Subcutaneous adipose tissue (tissue), 4 donors: ENCODE data around the gene CCSER2. TPM values are rescaled to one million over a fixed set of nuclear protein-coding genes. Genes with fewer than 3 reads are reported as not detected.

Source experiments
- total RNA-seq, 4 donors: library from RNA; depleted of rRNA; stranded (reverse); fragments of >200 nt; gene quantifications; one replicate each; pipeline ENCODE4 v1.1.0, GENCODE V29; 2016
- TF ChIP-seq, protein P1 (sequence below): fragments of 450-650 bp; IDR thresholded peaks from one replicate; pipeline ENCODE4 v1.5.1; 2016; ENCODE audit warnings: low read depth, mild to moderate bottlenecking, control low read depth, antibody characterized with exemption, moderate library complexity

CCSER2 gene
- total RNA-seq, 4 donors from 2014 or later, result 43.7 to 63.9 (median 58.1) TPM

DNA sequence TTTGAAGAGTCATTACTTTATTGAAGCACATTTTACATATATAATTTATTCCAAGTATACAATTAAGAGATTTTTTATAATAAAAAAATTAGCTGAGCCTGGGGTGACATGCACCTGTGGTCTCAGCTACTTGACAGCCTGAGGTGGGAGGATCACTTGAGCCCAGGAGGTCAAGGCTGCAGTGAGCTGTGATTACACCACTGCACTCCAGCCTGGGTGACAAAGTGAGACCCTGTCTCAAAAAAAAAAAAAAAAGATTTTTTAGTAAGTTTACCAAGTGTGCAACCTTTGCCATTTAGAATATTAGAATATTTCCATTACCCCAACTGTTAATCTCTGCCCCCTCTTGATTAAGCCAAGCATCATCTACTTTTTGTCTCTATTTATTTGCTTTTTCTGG lies 196.0 kb downstream of the CCSER2 start:
- TF ChIP-seq, protein P1, sequence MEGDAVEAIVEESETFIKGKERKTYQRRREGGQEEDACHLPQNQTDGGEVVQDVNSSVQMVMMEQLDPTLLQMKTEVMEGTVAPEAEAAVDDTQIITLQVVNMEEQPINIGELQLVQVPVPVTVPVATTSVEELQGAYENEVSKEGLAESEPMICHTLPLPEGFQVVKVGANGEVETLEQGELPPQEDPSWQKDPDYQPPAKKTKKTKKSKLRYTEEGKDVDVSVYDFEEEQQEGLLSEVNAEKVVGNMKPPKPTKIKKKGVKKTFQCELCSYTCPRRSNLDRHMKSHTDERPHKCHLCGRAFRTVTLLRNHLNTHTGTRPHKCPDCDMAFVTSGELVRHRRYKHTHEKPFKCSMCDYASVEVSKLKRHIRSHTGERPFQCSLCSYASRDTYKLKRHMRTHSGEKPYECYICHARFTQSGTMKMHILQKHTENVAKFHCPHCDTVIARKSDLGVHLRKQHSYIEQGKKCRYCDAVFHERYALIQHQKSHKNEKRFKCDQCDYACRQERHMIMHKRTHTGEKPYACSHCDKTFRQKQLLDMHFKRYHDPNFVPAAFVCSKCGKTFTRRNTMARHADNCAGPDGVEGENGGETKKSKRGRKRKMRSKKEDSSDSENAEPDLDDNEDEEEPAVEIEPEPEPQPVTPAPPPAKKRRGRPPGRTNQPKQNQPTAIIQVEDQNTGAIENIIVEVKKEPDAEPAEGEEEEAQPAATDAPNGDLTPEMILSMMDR, result no peak

DNA sequence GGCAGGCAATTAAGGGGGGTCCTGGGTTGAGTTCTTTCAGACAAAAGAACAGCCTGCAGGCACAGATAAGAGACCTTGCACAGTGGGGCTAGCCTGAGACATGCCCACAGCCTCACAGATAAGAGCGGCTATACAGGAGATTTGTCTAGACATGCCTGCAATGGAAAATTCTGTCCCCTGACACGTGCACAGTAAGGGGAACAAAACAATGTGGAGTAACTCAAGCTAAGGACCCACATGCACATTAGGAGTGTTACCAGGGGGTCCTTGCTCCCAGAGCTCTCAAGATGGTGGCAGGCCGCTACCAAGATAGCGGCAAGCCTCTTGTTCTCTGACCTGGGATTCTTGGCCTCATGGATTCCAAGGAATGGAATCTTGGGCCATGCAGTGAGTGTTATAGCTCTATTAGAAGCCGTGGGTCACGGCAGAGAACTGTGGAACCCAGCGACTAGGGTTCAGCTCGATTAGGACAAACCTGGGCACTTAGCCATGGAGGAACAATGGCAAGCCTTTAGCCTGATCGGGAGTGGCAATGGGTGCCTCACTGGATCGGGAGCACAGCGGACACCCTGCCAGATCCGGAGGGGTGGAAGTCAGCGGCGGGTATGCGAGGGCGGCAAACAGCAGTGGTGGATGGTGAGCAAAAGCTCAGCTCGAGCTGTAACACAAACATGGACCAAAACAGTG lies 196.9 kb downstream of the CCSER2 start:
- TF ChIP-seq, protein P1, result no peak

DNA sequence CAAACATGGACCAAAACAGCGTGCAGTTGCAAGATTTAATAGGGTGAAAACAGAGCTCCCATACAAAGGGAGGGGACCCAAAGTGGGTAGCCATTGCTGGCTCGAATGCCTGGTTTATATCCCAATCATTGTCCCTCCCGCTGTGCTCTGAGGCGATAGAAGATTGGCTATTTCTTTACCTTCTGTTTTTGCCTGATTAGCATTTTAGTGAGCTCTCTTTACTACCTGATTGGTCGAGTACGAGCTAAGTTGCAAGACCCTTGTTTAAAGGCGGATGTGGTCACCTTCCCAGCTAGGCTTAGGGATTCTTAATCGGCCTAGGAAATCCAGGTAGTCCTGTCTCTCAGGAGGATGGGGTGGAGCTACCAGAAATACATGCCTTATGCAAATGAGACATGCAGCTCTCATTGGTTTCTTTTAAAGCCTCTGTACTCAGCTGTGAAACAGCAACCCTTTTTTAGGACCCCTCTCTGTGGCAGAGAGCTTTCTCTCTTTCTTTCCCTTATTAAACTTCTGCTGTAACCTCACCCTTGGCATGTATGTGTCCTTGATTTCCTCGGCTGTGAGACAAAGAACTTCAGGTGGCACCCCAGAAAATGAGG lies 202.4 kb downstream of the CCSER2 start:
- TF ChIP-seq, protein P1, result no peak

DNA sequence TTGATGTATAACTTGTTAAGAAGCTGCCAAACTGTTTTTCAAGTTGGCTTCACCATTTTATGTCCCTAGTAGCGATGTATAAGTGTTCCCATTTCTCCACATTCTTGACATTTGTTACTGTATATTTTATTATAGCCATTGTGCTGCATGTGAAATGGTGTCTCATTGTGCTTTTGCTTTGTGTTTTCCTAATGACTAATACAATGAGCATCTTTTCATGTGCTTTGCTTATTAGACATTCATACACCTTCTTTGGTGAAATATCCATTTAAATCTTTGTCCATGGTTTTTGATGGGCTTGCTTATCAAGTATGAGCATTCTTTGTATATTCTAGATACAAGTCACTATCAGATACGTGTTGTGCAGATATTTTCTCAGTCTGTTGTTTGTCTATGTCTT lies 203.0 kb downstream of the CCSER2 start:
- TF ChIP-seq, protein P1, result no peak

DNA sequence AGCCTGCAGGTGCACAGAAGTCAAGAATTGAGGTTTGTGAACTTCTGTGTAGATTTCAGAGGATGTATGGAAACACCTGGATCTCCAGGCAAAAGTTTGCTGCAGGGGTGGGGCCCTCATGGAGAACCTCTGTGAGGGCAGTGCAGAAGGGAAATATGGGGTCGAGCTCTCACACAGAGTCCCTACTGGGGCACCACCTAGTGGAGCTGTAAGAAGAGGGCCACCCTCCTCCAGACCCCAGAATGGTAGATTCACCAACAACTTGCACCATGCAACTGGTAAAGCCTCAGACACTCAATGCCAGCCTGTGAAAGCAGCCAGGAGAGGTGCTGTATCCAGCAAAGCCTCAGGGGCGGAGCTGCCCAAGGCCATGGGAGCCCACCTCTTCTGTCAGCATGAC lies 205.8 kb downstream of the CCSER2 start:
- TF ChIP-seq, protein P1, result no peak

DNA sequence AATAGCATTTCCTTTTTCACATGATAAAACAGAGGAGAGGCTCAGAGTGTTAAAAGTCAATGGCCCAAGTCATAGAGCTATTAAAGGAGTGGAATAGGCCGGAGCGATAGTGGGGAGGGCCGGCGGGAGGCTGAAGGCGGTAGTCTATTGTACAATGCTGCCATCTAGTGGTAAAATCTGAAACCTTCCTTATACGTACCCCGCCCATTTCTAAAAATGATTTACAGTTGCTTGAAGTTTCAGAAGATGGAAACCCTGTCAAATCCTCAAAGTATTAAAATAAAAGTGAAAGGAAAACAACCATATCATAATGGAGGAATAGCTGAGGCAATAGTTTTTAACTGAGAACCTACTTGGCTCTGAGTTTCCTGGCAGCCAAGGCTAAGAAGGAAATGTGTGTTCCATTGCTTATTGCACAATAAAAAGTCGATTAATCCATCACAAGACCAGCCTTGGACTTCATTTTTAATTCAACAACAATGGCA lies 209.1 kb downstream of the CCSER2 start:
- TF ChIP-seq, protein P1, result no peak

DNA sequence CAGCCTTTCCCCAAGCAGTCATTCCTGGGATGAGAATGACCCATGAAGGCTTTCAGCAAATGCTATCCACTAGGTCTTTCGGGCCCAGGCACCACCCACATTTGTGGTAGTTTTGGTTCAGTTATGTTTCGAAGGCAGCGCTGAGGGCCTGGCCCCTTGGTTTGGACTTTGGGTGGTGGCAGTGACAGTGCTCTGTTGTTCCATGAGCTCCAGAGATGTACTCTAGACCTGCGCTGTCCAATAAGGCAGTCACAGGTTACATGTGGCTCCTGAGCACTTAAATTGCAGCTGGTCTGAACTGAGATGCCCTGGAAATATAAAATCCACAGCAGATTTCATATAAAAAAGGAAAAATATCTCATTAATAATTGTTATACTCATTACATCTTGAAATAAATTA lies 209.6 kb downstream of the CCSER2 start:
- TF ChIP-seq, protein P1, result no peak
